Progenitor cell of endocrine pancreas (in vitro differentiated cells): ENCODE data around the gene SMIM35. TPM values are rescaled to one million over a fixed set of nuclear protein-coding genes. Genes with fewer than 3 reads are reported as not detected.
"Not testable (repeated sequence)": the region's sequence is repeated elsewhere in the genome, so short reads cannot be mapped to it uniquely, and the experiment has no call there.

Experiments
- DNase-seq: peaks from one replicate; pipeline ENCODE4 v3.0.0; 2021; ENCODE audit warnings: low spot score; ENCODE audit not compliant: unreplicated experiment
- H3K27ac Mint-ChIP-seq: 2 replicates; pipeline ENCODE4 v1.8.0; 2021; ENCODE audit warnings: mild to moderate bottlenecking, moderate library complexity, mixed read lengths
- H3K27me3 Mint-ChIP-seq: 2 replicates; pipeline ENCODE4 v1.8.0; 2021; ENCODE audit warnings: mixed read lengths
- H3K36me3 Mint-ChIP-seq: 2 replicates; pipeline ENCODE4 v1.8.0; 2022; ENCODE audit warnings: mixed read lengths; ENCODE audit not compliant: insufficient read depth
- H3K4me1 Mint-ChIP-seq: 2 replicates; pipeline ENCODE4 v1.8.0; 2021; ENCODE audit warnings: low read depth, mixed read lengths
- H3K4me3 Mint-ChIP-seq: 2 replicates; pipeline ENCODE4 v1.8.0; 2021; ENCODE audit warnings: low read depth, mild to moderate bottlenecking, moderate library complexity, mixed read lengths
- H3K9me3 Mint-ChIP-seq: 2 replicates; pipeline ENCODE4 v1.8.0; 2021; ENCODE audit warnings: low read depth, mixed read lengths
- CTCF ChIP-seq: fragments of 200-600 bp; sonication (generic); IDR thresholded peaks from one replicate; pipeline ENCODE4 v1.5.0; 2021; ENCODE audit warnings: antibody characterized with exemption, mild to moderate bottlenecking; ENCODE audit not compliant: unreplicated experiment
- total RNA-seq: library from RNA; stranded (reverse); gene quantifications from 2 replicates; pipeline ENCODE4 v1.2.1, GENCODE V29; 2021

Gene SMIM35
- total RNA-seq, 1 donor from 2014 or later: not detected

GRCh38 chr11:118014022-118014421, 72.7 kb downstream of the SMIM35 start:
- Mint-ChIP-seq H3K4me3 (no peak overlapping the region), H3K4me1 (peaks cover 1% of the 10 kb centered on the region), H3K27ac (no peak overlapping the region), H3K36me3 (no peaks in the 10 kb centered on the region), H3K9me3 (no peaks in the 10 kb centered on the region), H3K27me3 (peaks cover 22% of the 10 kb centered on the region)
- DNase-seq: no peak
- no peak for TF ChIP-seq CTCF

- Mint-ChIP-seq H3K27ac (no peak overlapping the region), H3K36me3 (no peaks in the 10 kb centered on the region), H3K9me3 (no peaks in the 10 kb centered on the region), H3K27me3 (peaks cover 18% of the 10 kb centered on the region), H3K4me3 (no peak overlapping the region), H3K4me1 (peaks cover 1% of the 10 kb centered on the region)
- TF ChIP-seq CTCF: no peak
- DNase-seq: no peak
Observed at GRCh38 chr11:118012083-118012669, 74.6 kb downstream of the SMIM35 start.

- Mint-ChIP-seq H3K36me3 (no peaks in the 10 kb centered on the region), H3K27ac (no peak overlapping the region), H3K4me3 (no peak overlapping the region), H3K27me3 (peaks cover 13% of the 10 kb centered on the region), H3K9me3 (no peaks in the 10 kb centered on the region), H3K4me1 (peaks cover 1% of the 10 kb centered on the region)
- no peak for TF ChIP-seq CTCF
- no peak for DNase-seq
Observed at GRCh38 chr11:118010738-118011461, 75.9 kb downstream of the SMIM35 start.

- H3K27ac Mint-ChIP-seq: no peak overlapping the region
- peaks cover 16% of the 10 kb centered on the region for H3K27me3 Mint-ChIP-seq
- H3K4me3 Mint-ChIP-seq: no peak overlapping the region
- H3K36me3 Mint-ChIP-seq: no peaks in the 10 kb centered on the region
- peaks cover 1% of the 10 kb centered on the region for H3K4me1 Mint-ChIP-seq
- no peak for TF ChIP-seq CTCF
- H3K9me3 Mint-ChIP-seq: no peaks in the 10 kb centered on the region
- no peak for DNase-seq
Observed at GRCh38 chr11:118009864-118010737, 76.7 kb downstream of the SMIM35 start.

- no peak for TF ChIP-seq CTCF
- Mint-ChIP-seq H3K27ac (no peak overlapping the region), H3K36me3 (no peaks in the 10 kb centered on the region), H3K27me3 (peaks cover 20% of the 10 kb centered on the region), H3K9me3 (peaks cover 5% of the 10 kb centered on the region), H3K4me3 (no peak overlapping the region), H3K4me1 (peaks cover 1% of the 10 kb centered on the region)
- no peak for DNase-seq
Observed at GRCh38 chr11:118008271-118008911, 78.4 kb downstream of the SMIM35 start.

- H3K27me3 Mint-ChIP-seq: peaks cover 20% of the 10 kb centered on the region
- not testable (repeated sequence) for H3K4me1 Mint-ChIP-seq, DNase-seq, H3K27ac Mint-ChIP-seq, H3K9me3 Mint-ChIP-seq, H3K4me3 Mint-ChIP-seq, H3K36me3 Mint-ChIP-seq
Observed at GRCh38 chr11:118007563-118008270, 79.0 kb downstream of the SMIM35 start.
